Measurements from ENCODE around the gene CDK4. TPM values are rescaled to one million over a fixed set of nuclear protein-coding genes. Genes with fewer than 3 reads are reported as not detected.

The CDK4 gene
- total RNA-seq, 4 donors from 2014 or later = 14.7 to 97.4 (median 28.8) TPM

DNA sequence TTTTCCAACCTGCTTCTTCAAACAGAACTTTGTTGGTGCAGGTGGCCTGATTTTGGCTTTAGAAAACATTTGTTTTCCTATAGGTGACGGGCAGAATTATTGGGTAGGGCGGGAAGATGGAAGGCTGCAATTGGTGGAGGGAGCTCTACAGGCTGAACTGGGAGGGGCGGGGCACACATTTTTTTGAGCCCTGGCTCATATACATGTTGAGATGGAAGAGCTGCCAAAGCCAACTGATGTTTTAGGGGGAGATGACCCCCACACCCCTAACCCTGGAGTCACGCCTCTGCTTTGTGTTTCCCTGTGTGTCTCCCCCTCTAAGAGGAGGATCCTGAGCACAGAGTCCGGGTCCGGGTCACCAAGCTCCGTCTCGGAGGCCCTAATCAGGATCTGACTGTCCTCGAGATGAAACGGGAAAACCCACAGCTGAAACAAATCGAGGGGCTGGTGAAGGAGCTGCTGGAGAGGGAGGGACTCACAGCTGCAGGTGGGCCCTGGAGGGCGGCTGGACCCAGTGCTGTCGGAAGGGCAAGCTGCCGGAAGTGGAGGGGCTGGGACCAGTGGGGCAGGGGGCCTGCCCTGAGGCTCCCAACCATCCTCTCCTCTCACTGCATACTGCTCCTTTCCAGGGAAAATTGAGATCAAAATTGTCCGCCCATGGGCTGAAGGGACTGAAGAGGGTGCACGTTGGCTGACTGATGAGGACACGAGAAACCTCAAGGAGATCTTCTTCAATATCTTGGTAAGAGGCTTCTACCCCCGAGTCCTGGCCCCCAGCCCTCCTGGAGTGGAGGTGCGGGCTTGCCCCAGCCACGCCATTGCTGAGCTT lies 32.1 kb downstream of the CDK4 start:
- H3K27ac ChIP-seq = no peak overlapping the region
- H3K4me3 ChIP-seq = no peak overlapping the region
- peak in 1 of 3 donors; percentile 37 for DNase-seq
- no peaks in the 10 kb centered on the region for H3K9me3 ChIP-seq
- H3K36me3 ChIP-seq = peaks cover 0 to 68% (median 0%) of the 10 kb centered on the region in 3 donors
- H3K4me1 ChIP-seq = no peaks in the 10 kb centered on the region
- TF ChIP-seq CTCF (IDR thresholded peaks at IDR 0.05) (no peak), POLR2A (IDR thresholded peaks at IDR 0.05) (no peak)
- H3K27me3 ChIP-seq = no peaks in the 10 kb centered on the region

DNA sequence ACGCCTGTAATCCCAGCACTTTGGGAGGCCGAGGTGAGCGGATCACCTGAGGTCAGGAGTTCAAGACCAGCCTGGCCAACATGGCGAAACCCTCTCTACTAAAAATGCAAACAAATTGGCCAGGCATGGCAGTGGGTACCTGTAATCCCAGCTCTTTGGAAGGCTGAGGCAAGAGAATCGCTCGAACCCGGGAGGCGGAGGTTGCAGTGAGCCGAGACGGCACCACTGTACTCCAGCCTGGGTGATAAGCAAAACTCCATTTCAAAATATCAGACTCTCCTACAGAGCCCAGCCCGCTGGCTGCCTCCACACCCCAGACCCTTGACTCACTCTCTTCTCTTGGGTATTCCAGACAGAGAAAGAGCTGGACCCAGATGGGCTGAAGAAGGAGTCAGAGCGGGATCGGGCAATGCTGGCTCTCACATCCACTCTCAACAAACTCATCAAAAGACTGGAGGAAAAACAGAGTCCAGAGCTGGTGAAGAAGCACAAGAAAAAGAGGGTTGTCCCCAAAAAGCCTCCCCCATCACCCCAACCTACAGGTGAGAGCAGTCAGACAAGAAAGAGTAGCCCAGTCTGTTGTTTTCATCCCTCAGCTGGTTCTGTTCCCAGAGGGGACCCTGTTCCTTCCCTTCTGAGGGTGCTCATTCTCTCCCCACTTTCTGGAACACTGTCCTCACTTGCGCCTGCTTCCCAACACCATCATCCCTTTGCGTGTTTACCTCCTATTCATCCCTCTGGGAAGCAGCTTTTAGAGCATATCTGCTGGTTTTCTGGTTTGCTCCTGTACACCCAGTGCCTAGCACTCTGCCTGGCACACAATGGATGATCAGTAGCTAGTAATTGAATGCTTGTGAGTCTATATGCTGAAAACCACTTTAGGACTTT lies 33.2 kb downstream of the CDK4 start:
- Histone ChIP-seq H3K4me1 (no peaks in the 10 kb centered on the region), H3K27me3 (no peaks in the 10 kb centered on the region), H3K4me3 (no peak overlapping the region), H3K27ac (no peak overlapping the region), H3K36me3 (peaks cover 0 to 78% (median 0%) of the 10 kb centered on the region in 3 donors), H3K9me3 (no peaks in the 10 kb centered on the region)
- TF ChIP-seq POLR2A (IDR thresholded peaks at IDR 0.05) (no peak), CTCF (IDR thresholded peaks at IDR 0.05) (no peak)
- peak in 1 of 3 donors; percentile 35 for DNase-seq

DNA sequence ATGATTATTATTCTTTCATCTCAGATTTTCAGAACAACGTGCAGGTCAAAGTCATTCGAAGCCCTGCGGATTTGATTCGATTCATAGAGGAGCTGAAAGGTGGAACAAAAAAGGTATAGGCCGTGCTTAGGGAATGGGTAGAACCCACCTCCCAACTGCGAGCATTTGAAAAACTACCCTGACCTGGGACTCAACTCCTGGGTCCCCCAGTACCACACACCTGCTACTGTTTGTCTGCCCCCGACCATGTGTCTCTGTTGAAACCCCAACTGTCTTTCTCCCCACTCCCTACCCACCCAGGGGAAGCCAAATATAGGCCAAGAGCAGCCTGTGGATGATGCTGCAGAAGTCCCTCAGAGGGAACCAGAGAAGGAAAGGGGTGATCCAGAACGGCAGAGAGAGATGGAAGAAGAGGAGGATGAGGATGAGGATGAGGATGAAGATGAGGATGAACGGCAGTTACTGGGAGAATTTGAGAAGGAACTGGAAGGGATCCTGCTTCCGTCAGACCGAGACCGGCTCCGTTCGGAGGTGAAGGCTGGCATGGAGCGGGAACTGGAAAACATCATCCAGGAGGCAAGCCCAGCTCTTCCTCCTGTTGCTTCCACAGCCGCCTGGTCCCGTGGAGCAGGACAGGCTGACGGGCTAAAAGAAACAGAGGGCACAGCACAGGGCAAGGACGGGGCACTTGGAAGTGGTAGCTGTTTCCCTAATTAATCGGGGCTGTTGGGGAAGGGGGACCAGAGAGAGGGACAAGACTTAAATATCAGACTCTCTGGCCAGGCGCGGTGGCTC lies 34.1 kb downstream of the CDK4 start:
- TF ChIP-seq POLR2A (IDR thresholded peaks at IDR 0.05) = no peak
- TF ChIP-seq CTCF (IDR thresholded peaks at IDR 0.05) = no peak
- Histone ChIP-seq H3K27me3 (no peaks in the 10 kb centered on the region), H3K9me3 (no peaks in the 10 kb centered on the region), H3K4me3 (no peak overlapping the region), H3K27ac (no peak overlapping the region), H3K36me3 (peaks cover 0 to 78% (median 0%) of the 10 kb centered on the region in 3 donors), H3K4me1 (no peaks in the 10 kb centered on the region)
- DNase-seq = peak in 1 of 3 donors; percentile 29

- DNase-seq = peak in 1 of 3 donors; percentile 10
- H3K4me3 ChIP-seq = no peak overlapping the region
- TF ChIP-seq CTCF (IDR thresholded peaks at IDR 0.05) (no peak), POLR2A (IDR thresholded peaks at IDR 0.05) (no peak)
- H3K27ac ChIP-seq = no peak overlapping the region
- H3K27me3 ChIP-seq = no peaks in the 10 kb centered on the region
- no peaks in the 10 kb centered on the region for H3K4me1 ChIP-seq
- peaks cover 0 to 81% (median 0%) of the 10 kb centered on the region in 3 donors for H3K36me3 ChIP-seq
- H3K9me3 ChIP-seq = no peaks in the 10 kb centered on the region
These were observed 35.0 kb downstream of the CDK4 start for GRCh38 chr12:57717131-57717530.

DNA sequence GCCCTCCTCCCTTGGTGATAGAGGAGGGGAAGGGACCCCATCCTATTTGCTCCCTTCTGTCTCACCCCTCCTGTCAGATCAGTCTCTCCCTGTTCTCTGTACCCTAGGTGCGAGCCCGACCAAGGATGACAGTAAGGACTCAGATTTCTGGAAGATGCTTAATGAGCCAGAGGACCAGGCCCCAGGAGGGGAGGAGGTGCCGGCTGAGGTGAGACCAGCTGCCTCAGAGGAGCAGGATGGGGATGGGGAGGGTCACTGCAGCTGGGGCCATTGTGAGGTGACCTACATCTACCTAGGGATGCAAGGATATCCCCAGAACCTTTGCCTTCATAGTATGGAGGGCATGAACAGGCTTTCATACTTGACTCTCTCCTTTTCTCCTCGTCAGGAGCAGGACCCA lies 35.8 kb downstream of the CDK4 start:
- no peak overlapping the region for H3K4me3 ChIP-seq
- no peaks in the 10 kb centered on the region for H3K27me3 ChIP-seq
- no peak for TF ChIP-seq CTCF (IDR thresholded peaks at IDR 0.05)
- no peak for TF ChIP-seq POLR2A (IDR thresholded peaks at IDR 0.05)
- no peaks in the 10 kb centered on the region for H3K9me3 ChIP-seq
- peaks cover 0 to 75% (median 0%) of the 10 kb centered on the region in 3 donors for H3K36me3 ChIP-seq
- no peak overlapping the region for H3K27ac ChIP-seq
- no peaks in the 10 kb centered on the region for H3K4me1 ChIP-seq
- peak in 1 of 3 donors; percentile 34 for DNase-seq

Measured in Peyer's patch (tissue), 4 donors.